AG04449 (cell line): ENCODE data around the gene REC8.

ENCODE experiments used
- CTCF ChIA-PET: fragments of 350-600 bp; formaldehyde crosslinking; extraction: SDS; loops from one replicate; lab custom pipeline; 2021; ENCODE audit warnings: antibody characterized with exemption; lab: Yijun Ruan, JAX
- POLR2A ChIA-PET: fragments of 400-600, 350-600 bp; formaldehyde crosslinking; extraction: SDS; loops from one replicate; lab custom pipeline; 2020; ENCODE audit warnings: antibody characterized with exemption, inconsistent platforms; lab: Yijun Ruan, JAX
- DNase-seq: peaks from one replicate; pipeline ENCODE4 v3.0.0-alpha.2; 2010; ENCODE audit warnings: low read depth, low spot score
- H3K4me3 ChIP-seq: 2 replicates; pipeline ENCODE4 v1.5.1; 2011; ENCODE audit warnings: low read depth, mild to moderate bottlenecking, control low read depth, low read length
- CTCF ChIP-seq: IDR thresholded peaks from one replicate; pipeline ENCODE4 v1.5.1; 2011; ENCODE audit warnings: mild to moderate bottlenecking, moderate library complexity, low read length, control low read depth, inconsistent platforms; ENCODE audit not compliant: insufficient read depth; ENCODE audit errors: missing control alignments

Gene REC8

GRCh38 chr14:24159777-24160498 lies 11.9 kb upstream of the REC8 start:
- ChIA-PET CTCF (interaction anchor here (0.7 to 6.9 kb wide), 22 partner anchors 10 to 148 kb away, joined by 3 to 165 read pairs (median 15); partner anchors contain the start of genes CIDEB, DCAF11, DHRS1 and EMC9), POLR2A (interaction anchor here (1.1 to 2.7 kb wide), 5 partner anchors 9 to 66 kb away, joined by 4 to 13 read pairs (median 8); partner anchors contain the start of genes EMC9, PCK2, PSME2 and RNF31)
- DNase-seq = no peak
- H3K4me3 ChIP-seq = no peak overlapping the region
- TF ChIP-seq CTCF = no peak

- CTCF ChIA-PET = interaction anchor here (0.8 to 6.9 kb wide), 24 partner anchors 9 to 137 kb away, joined by 3 to 165 read pairs (median 12); partner anchors contain the start of genes DCAF11, DHRS1, EMC9 and IPO4
- no peak for TF ChIP-seq CTCF
Observed at GRCh38 chr14:24160499-24160849, 11.4 kb upstream of the REC8 start.

GRCh38 chr14:24160850-24161804 lies 10.8 kb upstream of the REC8 start, which contains the start of gene IRF9:
Gene IRF9, plus strand, starts transcription at chr14:24161265. Its CDS starts 880 bp downstream, at chr14:24162145.
- peak; percentile 98 for TF ChIP-seq CTCF
- peak; percentile 72 for DNase-seq
- H3K4me3 ChIP-seq = peak within 1 kb of the TSS; percentile 93
- ChIA-PET CTCF (interaction anchor here (0.6 to 6.9 kb wide), 39 partner anchors 9 to 147 kb away, joined by 3 to 165 read pairs (median 4); partner anchors contain the start of genes CIDEB, DCAF11, DHRS1 and EMC9), POLR2A (interaction anchor here (0.6 to 2.7 kb wide), 11 partner anchors 9 to 81 kb away, joined by 3 to 13 read pairs (median 5); partner anchors contain the start of genes DCAF11, EMC9, NRL and PCK2)

More at GRCh38 chr14:24160499-24160849, 11.4 kb upstream of the REC8 start:
- no peak for DNase-seq
- H3K4me3 ChIP-seq = no peak overlapping the region
- POLR2A ChIA-PET = interaction anchor here (1.6 to 2.7 kb wide), 4 partner anchors 9 to 66 kb away, joined by 5 to 13 read pairs (median 8); partner anchors contain the start of genes EMC9, PCK2, PSME2 and RNF31

- ChIA-PET CTCF (interaction anchor here (1.1 to 6.9 kb wide), 18 partner anchors 8 to 147 kb away, joined by 3 to 165 read pairs (median 17); partner anchors contain the start of genes DCAF11, DHRS1, EMC9 and IPO4), POLR2A (interaction anchor here (0.7 to 2.7 kb wide), 9 partner anchors 8 to 80 kb away, joined by 3 to 9 read pairs (median 5); partner anchors contain the start of genes DCAF11, IPO4, NRL and PSME2)
- DNase-seq = no peak
- peak overlapping the region; percentile 93 for H3K4me3 ChIP-seq
- no peak for TF ChIP-seq CTCF
Observed at GRCh38 chr14:24162093-24162492, 9.8 kb upstream of the REC8 start.

- no peak for DNase-seq
- TF ChIP-seq CTCF = no peak
- CTCF ChIA-PET = interaction anchor here (1.0 to 2.1 kb wide), 3 partner anchors 23 to 144 kb away, joined by 3 to 5 read pairs (median 4); partner anchors contain the start of genes CIDEB and EMC9
Observed at GRCh38 chr14:24164518-24164991, 7.3 kb upstream of the REC8 start.

More at GRCh38 chr14:24164518-24164991, 7.3 kb upstream of the REC8 start:
- POLR2A ChIA-PET = no interaction called here
- H3K4me3 ChIP-seq = no peak overlapping the region
